ENCODE data around the gene SPATA6.

GRCh38 chr1:48414264-48414663, 57.7 kb downstream of the SPATA6 start:
- TF ChIP-seq EP300 (IDR thresholded peaks at IDR 0.05): no peak
- no peak for TF ChIP-seq CTCF (IDR thresholded peaks at IDR 0.05)
